Activated gamma-delta T cell (primary cell): ENCODE measurements around the gene ASTL.
"Not testable (repeated sequence)": the region's sequence is repeated elsewhere in the genome, so short reads cannot be mapped to it uniquely, and the experiment has no call there.

Experiments used
- DNase-seq: peaks from one replicate; lab custom pipeline; 2025; lab: John Stamatoyannopoulos, UW

ASTL gene

DNA sequence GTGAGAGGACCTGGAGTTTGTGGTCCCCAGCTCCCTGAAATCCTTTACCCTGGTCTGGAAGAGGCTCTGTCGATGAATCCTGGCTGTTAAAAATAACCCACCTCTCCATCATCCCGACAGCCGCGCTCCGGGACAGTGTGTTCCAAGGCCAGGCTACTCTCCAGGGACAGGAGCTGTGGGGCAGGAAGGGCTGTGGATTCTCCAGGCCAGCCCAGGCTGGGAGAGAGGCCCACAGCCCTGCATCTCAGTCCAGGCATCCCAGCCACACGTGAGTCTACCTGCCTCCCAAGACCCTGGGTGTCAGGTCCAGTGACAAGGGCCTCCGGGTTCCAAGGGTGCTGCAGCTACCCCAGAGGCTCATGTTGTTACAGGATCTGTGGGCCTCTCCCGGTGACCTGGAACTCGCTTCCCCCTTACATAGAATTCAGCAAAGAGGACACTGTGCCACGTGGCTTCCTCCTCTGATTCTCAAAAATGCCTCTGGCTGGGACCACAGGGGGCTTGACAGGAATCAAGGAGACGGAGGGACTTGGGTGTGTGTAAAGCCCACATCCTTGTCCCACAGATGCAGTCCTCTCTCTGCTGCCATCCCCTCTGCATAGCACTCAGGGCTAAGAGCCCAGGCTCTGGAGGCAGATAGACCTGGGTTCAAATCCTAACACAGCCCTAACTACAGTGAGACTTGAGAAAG, 39.3 kb downstream of the ASTL start:
- DNase-seq = no peak

DNA sequence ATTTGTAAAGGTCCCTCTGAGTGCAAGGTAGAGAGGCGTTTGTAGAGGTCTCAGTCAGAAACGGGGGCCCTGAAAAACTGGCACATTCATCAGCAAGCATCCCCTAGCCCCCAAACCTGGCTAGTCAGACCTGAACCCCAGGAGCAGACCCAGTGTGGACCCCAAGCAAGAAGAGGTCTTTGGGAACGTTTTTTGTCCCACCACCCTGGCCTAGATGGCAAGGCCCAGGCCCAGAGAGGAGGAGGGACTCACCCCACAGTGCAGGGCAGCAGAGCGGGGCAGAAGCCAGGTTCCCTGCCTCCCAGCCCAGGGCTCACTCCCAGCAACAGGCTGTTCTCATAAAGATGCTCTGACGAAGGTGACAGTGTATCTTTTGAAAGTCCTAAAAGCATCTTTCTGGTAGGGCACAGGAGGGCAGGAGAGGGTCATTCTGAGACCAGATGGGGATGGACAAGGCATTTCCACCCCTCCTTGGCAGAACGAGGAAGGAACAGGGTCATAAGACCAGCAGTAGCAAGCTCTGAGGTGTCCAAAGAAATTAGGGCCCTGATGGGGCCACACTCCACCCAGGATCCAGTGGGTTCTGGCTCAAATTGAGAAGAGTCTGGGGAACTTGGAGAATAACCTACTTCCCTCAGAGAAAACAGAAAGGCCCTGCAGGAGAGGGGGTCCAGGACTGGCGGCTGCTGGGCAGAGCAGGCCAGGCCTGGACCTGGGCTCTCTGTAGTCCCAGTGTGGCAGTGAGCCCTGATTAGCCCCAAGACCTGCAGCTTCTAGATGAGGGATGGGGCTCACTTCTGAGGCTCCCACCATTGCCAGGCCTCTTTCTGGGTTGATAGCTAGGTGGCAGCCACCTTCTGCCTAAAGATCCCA, 40.1 kb downstream of the ASTL start:
- no peak for DNase-seq

DNA sequence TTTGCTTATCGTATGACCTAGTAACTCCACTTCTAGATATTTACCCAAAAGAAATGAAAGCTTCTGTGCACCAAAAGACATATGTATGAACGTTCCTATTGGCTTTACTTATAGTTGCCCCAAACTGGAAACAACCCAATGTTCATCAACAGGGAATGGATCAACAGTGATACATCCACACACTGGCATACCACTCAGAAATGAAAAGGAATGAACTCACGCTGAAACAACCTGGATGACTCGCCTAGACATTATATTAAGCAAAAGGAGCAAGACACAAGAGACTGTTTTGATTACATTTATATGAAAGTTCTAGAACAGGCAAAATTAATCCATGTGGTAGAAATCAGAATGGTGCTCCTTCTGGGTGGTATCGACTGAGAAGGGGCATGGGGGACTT, 40.9 kb downstream of the ASTL start:
- no peak for DNase-seq

DNA sequence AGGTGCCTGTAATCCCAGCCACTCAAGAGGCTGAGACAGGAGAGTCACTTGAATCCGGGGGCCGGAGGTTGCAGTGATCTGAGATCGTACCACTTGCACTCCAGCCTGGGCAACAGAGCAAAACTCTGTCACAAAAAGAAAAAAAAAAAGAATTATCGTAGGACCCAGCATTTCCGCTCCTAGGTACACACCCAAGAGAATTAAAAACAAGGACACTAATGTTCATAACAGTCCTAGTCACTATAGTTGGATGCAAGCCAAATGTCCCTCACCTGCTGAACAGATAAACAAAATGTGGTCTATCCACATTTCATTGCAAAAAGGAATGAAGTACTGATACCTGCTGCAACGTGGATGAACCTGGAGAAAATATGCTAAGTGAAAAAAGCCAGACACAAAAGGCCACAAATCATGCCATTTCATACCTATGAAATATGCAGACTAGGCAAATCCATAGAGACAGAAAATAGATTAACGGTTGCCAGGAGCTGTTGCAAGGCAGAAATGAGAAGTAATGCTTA, 43.1 kb downstream of the ASTL start:
- DNase-seq = no peak

DNA sequence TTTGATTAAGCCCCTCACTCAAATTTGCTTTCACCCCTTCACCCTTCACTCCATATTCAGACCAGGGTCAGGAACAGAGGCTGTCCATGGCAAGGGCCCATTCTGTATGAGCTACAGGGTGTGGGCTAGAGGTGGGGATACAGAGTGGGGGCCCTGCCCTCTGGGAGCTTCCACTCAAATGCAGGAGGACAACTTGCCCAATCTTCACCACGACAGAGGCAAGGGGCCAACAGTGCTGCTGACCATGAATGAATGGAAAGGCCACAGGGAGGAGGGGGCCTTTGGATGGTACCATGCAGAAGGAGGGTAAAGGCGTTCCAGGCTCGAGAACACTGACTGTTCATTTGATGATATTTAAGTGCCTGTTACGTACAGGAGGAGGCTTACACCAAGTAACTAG, 44.8 kb downstream of the ASTL start:
- no peak for DNase-seq

DNA sequence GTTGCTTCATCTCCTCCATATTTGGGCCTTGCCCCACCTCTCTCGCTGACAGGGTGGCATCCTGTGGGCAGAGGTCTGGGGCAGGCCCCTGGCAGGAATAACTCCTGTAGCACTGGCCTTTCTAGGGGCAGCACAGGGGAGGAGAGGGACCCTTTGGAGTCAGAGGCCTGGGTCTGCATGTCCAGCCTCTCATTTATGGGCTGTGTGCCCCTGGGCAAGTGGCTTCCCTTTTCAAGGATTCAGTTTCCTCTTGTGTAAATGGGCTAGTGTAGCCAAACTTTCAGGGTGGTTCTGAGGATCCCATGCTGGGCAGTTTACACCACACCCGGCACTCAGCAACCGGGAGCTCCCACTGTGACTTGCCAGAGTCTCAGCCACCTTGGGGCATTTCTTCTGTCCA, 45.4 kb downstream of the ASTL start:
- DNase-seq = no peak

DNA sequence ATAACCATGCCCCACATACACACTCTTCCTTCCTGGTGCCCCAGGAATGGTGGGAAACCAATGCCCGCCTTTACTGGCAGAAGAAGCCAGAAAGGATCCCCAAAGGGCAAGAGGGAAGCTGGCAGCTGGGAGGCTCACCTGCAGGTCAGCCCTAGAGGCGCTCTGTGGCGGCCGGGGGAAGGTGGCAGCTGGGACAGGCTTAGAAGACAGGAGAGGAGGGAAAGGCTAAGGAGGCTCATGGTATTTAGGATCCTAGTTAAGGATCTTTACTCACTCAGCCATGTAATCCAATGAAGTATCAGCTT, 45.8 kb downstream of the ASTL start:
- DNase-seq = no peak

DNA sequence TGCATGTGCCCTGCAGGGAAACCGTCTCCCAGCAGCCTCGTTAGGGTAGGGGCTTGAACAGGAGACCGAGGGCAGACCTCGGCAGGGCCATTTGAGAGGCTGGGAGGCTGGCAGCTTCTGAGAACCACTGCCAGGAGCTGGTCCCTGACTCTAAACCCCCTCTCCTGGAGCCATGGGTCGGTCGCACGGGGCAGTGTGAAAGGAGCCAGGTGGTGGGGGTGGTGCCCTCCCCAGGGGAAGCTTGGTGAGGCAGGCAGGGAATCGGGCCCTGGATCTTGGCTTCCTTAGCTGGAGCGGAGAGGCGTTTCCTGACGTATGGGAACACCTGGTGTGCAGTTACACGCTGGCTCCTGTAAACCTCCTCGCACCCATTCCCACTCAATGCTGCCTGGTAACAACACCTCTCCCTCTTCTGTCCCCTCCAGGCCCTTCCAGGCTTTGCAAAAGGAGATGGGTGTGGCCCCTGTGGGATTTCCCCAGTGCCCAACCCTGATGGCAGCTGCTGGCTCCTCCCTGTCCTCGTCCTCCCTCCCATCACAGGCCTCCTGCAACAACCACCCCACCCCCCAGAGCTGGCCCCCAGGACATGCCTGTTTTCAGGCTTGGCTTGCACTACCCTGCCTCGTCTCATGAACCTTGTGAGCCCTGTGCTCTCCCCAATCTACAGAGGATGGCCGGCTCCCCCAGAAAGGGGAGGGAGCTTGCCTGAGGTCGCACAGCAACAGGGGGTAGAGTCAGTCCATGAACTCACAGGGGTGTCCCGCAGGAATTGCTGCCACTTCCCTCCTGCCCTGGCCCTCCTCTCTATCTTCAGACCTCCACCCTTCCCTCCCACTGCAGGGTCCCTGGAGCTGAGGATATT, 46.4 kb downstream of the ASTL start:
- DNase-seq = no peak

DNA sequence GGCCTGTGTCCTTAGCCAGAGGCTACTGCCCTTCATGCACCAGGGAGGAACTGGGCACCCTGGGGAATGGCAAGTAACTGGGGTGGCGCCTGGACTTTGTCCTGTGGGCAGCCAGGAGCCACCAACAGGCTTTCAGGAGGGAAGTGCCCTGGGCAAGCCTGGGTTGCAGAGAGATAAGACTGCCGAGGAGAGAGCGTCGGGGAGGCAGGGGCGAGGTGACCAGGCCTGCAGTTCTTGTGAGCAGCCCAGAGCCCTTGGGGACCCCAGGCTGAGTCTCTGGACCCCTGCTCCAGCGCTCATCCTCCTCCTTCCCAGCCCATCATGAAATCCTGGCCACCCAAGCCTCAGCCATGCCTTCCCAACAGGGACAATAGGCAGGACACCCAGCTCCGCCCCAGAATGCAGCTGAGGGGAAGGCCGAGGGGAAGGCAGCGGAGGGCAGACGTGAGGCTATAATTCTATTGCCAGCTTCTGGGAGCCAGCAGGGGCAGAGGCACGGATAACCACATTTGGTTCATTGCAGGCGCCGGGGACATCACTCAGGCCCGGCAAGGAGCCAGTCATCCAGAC, 47.1 kb downstream of the ASTL start:
- no peak for DNase-seq

DNA sequence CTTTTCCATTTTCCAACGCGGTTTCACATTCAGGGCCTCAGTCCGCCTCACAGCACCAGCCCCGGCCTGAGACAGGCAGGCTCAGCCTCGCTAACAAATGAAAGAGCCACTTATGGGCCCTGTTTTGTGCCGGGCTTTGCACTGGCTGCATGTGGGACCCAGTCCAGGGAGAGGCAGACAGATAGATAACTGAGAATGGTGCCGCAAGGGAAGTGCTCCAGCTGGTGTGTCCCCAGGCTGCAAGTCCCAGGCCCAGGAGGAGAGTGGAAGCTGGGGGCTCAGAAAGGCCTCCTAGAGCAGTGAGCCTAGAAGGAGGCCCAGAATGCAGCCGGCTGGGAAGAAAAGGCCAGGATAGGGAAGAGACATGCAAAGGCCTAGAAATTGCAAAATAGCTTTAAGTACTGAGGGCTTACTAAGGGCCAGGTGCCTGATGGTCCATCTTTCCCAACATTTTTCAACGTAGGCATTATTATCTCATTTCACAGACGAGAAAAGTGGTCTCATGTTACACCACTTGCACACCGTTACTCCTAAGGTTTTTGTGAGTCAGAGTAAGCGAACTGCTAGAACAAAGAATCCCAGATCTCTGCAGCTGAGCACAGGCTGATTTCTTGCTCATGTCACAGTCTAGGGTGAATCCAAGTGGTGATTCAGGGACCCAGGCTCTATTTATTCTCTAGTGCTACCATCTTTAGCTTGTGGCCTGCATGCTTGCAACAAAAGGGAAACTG, 47.9 kb downstream of the ASTL start:
- DNase-seq = no peak

DNA sequence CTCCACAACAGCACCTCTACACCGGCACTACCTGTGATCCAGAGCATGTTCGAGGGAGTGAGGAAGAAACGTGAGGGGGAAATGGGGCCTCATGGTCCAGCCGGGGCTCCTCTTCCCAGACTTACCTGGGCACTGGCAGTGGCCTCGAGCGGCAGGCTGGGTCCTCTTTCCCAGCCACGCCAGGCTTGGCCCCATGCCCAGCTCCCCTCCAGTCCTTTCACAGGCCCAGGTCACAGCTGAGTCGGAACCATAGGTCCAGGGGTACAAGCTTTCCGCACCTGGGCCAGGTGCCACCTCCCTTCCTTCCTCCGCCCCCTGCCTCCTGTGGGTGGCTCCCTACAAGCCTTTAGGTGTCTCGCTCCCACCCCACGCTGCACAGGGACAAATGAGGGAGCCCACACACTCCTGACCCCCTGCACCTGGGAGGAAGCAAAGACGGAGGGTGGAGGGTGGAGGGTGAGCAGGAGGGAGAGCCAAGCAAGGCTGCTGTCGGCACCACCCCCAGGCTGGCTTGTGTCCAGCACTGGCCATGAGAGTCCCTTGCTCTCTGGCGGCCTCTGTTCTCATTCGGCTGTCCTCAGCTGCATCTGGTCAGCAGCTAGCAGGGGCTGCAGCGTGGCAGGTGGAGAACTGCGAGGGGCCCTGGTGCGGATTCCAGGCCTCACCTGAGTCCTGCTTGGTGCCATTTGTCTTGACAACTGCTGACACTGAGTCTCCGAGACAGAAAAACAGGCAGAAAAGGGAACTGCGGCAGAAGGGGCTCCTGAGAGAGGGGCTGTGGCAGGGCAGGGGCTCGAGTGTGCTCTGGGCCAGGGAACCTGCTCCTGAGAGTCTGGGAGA, 48.7 kb downstream of the ASTL start:
- no peak for DNase-seq

DNA sequence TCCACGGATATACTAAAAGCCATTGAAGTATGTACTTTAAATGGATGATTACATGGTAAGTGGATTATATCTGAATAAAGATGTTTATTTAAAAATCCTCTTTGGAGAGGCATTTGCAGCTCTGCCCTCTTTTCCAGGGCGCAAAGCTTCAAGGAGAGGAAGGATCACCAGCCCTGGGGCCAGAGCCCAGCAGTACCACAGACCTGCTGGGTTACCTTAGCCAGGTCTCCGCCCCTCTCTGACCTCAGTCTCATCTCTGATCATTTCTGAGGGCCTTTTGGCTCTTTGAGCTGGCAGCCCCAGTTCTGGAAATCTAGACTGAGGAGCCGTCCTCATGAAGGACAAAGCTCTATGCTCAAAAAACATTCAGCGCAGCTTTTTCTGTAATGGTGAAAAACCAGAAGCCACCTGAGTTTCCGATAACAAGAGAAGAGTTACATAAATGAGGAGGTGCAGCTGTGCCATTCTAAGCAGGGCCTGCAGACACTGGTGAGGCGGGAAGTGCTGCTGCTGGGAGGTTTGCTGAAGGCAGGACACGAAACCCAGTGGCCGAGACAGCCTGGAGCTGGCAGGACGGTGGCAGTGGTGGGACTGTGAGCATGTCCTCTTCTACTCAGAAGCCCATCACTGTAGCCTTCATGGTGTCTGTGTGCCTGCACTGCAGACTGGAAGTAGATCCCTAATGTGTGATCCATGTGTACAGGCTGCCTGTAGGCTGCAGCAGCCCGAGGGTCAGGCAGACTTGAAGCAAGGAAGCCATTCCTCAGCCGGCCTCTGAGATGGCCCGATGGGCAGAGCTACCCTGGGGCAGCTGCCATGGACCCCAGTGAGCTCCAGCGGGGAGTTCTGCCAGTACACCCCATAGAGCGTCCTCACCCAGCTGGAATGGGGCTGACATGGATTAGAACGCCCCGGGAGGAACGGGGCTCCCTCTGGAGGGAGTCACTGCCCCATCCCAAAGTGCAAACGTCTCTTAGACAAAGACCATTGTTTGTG, 49.7 kb downstream of the ASTL start:
- DNase-seq = no peak

DNA sequence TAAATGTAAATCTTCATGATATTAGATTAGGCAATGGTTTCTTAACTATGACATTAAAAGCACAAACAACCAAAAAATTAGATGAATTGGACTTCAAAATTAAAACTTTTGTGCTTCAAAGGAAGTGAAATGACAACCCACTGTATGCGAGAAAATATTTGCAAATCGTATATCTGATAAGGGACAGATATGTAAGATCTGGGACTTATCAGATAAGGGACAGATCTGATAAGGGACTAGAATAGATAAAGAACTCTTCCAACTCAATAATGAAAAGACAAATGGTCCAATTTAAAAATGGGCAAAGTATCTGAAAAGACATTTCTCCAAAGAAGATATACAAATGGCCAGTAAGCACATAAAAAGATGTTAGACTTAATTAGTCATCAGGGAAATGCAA, 51.2 kb downstream of the ASTL start:
- no peak for DNase-seq

DNA sequence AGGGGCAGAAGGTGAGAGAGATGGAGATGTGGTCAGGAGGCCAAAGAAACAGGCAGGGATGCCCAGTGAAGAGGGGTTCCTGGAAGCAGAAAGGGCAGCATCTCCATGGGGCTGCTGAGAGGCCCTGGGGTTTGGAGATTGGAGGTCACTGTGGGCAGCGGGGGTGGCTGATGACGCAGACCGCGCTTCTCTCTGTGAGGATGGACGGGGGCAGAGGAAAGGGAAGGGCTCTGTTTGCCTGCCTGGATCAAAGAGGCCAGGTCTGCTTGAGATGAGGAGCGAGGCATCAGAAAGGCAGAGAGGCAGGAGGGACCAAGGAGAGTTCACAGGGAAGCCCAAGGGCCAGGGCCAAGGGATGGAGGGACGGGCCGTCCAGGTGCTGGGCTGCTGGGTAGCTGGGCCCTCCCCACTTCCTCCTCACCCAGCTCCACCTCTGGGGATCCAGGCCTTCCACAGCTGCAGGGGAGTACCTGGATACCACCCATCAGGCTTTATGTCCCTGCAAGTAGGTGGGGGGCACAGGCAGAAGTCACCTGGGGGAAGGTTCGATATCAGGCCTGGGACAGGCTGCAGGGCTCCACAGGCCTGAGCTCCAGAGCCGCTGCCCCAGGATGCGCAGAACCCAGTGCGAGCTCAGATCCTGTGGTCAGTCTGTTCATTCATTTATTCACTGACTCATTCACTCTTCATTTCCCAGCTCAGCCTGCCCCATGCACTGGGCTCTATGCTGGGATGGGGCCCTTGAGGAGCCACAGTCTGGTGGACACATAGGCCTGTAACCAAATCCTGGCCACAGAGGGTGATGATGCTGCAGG, 52.6 kb downstream of the ASTL start:
- no peak for DNase-seq

DNA sequence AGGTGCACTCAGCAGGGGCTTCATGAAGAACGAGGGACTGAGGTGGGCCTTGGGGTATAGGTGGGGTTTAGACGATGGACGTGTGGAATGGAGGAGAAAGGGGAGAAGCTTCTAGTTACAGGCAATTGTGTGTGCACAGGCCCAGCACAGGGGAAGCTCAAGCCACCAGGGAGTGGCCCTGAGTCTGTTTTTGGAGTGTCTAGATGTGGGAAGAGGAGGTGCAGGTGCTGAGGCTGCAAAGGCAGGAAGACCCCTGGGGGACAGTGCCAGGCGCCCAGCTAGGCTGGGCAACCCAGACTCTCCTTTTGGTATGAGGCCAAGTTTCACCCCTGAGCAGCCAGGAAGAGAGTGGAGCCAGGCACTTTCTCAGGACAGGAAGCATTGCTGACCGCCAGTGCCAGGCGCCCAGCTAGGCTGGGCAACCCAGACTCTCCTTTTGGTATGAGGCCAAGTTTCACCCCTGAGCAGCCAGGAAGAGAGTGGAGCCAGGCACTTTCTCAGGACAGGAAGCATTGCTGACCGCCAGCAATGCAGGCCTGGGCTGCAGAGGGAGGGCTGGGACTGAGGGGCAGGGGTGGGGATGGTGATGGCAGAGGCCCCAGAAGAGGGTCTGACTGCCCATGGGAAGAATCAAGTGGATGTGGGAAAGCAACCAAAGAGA, 53.3 kb downstream of the ASTL start:
- not testable (repeated sequence) for DNase-seq

DNA sequence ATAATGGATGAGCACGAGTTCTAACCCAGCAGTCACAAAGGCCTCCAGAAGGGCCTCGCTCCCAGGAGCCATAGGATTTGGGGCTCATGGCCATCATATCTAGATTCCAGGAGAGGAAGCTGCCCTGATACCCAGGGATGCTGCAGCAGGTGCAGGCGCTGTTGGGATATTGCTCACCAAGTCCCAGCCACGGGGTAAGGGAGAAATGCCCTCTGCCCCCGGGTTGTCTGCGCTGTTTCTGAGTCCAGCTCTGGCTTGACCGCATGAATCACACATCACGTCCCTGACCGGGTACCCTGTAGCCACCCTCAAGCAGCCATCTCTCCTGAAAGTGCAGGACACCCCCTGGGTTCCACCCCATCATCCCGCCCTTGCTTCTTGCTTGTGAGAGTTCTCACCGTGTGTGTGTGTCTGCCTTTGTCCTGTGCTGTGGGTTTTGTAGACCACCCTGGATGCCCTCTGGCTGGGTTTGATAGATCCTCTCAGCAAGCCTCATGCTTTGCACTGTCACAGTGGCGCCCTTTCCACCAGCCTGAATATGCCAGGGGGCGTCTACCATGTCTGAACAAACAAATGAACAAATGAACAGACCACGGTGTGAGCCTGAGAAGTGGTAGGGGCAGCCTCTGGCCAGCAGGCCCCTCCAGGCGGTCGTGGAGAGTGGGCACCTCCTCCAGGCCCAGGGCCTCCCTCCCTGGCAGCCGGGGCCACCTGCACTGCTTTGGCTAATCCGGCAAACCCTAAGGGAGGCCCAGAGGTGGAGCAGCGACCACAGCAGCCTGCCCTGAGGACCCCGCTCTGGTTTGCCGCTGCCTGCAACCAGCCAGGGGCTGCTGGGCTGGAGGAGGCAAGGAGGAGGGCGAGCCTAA, 54.1 kb downstream of the ASTL start:
- DNase-seq = no peak
